HG03280 (cell line): ENCODE data around the gene NYAP2.

ENCODE experiments used
- ATAC-seq: cut with Tn5 transposase; IDR thresholded peaks from one replicate; pipeline ENCODE4 v1.9.1; 2021; ENCODE audit warnings: mild to moderate bottlenecking, moderate library complexity; ENCODE audit not compliant: unreplicated experiment

NYAP2 gene

DNA sequence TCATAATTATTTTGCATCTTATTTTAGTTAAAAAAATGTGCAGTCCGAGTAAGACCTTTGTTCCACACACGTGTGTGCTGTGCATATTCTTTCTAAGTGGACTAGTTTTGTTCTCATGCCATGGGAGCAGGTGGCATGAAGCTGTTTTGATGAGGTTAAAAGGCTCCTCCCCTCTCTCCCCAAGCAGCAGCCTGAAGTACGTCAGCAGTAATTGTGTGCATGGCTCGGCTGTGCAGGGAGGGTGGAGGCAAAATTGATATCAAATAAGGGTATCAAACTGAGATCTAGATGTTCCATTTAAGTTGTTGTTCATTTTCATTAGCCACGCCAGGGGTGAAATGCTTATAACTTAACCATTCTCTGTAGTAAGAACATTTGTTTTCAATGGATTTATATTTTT, at the start of gene NYAP2:
Gene NYAP2, plus strand, starts transcription at position 207 of the 400 bp plus-strand sequence. CDS start 9,171 bp downstream, outside the sequence.
- no peak for ATAC-seq

DNA sequence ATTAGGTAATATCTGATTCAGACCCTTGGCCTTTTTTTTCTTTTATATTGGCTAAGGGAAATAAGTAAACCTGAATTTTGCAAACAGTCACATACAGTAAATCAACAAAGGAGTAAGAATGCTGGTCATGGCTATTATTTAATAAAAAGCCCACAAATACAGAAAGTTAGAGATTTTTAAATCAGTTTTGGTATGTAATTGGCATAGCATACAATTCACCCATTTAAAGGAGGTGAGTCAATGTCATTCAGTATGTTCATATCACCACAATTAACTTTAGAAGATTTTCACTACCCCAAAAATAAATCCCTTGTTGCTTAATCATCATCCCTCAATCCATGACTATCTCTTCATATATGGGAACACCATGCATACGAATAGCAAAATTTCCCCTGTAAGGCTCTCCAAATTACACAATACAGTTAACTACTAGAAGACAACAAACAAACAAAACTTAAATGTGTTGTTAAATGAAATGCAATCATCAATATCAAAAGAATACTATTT, 45.9 kb upstream of the NYAP2 start:
- ATAC-seq = no peak

DNA sequence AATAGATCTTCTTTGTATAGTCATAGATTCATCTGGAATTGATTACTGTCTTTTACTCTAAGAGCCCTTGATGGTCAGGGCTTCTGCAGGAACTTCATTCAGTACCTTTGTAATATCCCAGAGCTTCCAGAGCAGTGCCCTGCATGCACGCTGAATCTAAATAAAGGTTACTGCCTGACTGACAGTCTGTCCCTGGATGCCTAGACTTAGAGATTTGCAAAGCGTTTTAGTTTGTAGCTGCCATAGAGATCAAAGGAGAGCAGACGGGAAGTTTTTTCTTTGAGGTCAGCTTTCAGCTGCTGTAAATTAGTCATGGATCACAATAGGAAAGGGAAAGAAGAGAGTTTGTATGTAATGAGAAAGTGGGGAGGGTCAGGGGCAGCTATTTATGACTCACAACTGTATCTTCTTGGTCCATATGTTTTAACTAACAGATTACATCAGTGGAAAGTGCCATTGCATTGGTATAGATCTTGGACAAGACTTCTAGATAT, 45.2 kb upstream of the NYAP2 start:
- no peak for ATAC-seq

DNA sequence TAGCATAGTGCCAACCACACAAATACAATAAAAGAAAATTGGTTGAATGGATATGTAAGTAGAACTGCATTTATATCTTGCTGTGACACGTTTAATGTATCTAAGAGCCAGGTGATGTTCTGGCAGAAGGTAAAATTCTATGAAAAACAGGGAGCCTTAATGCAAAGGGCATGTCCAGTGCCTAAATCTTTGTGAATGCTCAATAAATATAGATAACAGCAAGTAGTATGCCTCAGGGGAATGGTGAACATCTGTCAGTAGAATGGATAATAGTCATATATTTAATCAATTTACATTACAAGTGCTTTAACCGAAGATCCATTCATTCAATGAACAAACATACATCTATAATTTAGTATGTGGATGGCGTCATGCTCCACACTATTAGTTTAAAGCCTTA, 43.7 kb upstream of the NYAP2 start:
- no peak for ATAC-seq

DNA sequence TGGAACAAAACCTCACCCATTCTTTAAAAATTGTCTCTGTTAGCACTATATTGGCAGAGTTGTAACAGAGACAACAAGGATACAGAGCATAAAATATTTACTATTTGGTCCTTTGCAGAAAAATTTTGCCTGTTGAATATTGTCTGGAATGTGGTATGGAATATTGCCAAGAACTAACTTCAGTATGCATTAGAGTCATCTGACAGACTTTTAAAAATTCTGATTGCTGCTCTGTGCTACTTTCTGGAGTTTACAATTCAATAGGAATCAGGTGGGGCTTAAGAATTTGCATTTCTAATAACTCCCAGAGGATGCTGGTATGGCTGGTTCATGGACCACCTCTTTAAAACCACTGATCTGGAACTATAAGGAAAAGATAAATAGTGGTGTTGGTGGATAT, 32.8 kb upstream of the NYAP2 start:
- no peak for ATAC-seq

GRCh38 chr2:225367482-225367881, 32.0 kb upstream of the NYAP2 start:
- no peak for ATAC-seq

- ATAC-seq = no peak
These were observed 20.5 kb upstream of the NYAP2 start for GRCh38 chr2:225378984-225379383.

DNA sequence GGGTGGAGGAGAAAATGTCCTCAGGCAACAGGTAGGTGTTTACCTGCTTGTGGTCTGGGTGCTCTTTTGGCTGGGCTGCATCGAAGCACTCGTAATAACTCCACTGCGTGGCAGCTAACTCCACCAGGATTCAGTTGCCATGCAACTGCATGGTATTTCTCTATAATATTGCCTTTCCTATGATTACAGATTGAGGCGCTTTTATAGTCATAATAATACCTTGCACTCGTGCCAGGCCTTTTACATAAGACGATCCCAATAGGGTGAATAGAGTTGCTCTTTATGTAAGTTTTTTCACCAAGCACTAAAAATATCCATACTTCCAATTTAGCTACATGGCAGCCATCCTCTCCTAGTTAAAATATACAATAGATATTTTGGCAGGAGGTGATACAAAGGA, 19.7 kb upstream of the NYAP2 start:
- ATAC-seq = no peak

DNA sequence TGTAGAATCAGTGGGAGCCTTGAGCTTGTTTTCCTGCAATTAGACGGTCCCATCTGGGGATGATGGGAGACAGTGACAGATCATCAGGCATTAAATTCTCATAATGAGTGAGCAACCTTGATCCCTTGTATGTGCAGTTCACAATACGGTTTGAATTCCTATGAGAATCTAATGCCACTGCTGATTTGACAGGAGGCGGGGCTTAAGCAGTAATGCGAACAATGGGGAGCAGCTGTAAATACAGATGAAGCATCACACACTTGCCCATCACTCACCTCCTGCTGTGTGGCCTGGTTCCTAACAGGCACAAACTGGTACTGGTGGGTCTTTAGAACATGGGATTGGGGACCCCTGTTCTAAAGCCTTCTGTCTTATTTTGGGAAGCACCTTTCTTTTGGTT, 17.9 kb upstream of the NYAP2 start:
- no peak for ATAC-seq

- ATAC-seq = no peak
These were observed 1.1 kb upstream of the NYAP2 start for GRCh38 chr2:225398372-225398771.

DNA sequence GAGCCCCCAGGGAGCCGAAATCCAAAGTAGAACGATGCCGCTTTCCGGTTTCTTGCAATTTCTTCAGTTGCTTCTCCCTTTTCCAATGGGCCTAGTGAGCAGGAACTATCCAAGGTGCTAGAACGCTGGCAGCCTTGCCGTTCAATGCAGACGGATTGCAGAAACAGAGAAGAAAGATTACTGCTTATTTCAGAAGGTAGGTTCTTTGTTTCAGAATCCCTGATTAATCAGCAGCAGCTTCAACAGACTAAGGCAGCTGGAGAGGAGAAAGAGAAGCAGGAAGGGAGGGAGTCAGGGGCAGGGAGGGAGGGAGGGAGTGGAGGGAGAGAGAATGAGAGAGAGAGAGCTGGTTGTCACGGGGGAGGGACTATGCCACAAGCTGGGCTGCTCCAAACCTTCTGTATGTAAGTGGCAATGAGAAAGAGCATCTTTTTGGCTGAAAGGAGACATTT, 576 bp downstream of the NYAP2 start:
- ATAC-seq = no peak

- no peak for ATAC-seq
These were observed 1.3 kb downstream of the NYAP2 start for GRCh38 chr2:225400546-225401400.

DNA sequence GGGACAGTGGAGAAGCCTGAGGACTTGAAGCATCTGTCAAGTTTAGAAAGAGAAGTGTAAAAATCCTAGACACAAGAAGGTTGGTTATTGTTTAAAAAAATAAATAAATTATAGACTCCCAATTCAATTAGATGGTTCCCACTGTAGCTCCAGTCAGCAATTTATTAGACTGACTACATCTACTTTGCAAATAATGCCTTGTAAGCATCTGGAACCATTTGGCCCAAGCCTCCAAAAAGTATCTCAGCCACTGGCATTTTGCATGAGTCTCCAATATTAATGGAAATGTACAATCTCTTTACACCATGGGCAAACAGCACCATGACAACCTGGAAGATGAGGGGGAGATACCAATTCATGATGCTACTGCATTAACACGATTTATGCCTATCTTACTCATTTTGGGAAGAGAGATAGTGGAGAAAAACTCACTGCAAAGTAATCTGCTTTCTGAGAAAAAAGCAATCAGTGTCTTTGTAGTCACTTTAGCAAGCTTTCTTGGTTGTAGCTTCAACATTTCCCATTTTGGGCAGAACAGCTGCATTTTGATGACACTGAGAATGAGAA, 2.8 kb downstream of the NYAP2 start:
- ATAC-seq = no peak

GRCh38 chr2:225411452-225411851, 11.9 kb downstream of the NYAP2 start:
- ATAC-seq = no peak

DNA sequence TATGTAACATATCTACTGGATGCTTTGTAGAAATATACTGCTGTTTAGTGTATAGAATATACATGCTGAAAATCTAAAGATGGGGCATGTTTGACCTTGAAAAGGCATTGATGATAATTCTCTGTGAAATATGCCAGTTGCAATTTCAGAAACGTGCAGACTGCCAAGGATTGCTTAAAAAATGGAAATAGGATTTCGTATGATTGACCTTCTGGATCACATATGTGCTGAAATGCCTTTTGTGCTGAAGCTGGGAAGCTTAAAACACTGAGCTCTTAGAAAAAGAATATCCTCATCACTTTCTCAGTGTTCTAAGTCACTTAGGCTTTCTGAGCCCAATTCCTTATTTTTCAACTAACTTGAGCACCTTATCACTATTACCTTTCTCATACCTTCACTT, 14.3 kb downstream of the NYAP2 start:
- no peak for ATAC-seq

DNA sequence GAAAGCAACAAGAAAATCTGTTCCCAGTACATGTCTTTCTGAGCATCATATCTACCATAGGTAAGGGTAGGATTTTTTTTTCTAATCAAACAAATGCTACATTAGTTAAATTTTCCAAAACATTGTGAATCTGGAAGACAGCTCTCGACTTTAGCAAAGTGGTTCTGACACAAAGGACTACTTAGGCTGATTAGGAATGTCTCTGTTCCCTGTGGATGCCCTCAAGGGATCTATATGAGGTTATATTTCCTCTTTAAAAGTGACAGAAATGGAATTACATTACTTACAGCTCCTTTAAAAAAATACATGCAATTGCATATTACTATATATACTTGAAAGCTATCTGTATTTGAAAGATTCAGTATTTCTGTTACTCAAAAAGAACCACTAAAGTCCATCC, 15.4 kb downstream of the NYAP2 start:
- ATAC-seq = no peak

DNA sequence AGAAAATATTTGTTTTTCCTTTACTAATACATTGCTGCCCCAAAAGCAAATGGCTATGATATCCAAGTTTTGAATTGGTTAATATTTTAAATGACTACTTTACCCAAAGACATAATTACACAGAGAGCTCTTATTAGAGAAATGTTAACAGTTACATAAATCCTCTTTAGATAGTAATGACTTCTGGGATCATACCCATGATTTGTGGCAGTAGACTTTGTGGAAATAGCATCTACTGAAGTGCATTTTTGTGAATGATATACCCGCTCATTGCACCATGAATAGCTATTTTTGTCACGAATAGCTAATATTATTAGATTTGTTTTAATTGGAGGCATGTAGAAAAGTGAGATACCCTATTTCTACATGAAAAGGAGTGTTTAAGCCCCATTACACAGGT, 15.8 kb downstream of the NYAP2 start:
- ATAC-seq = no peak

- no peak for ATAC-seq
These were observed 16.3 kb downstream of the NYAP2 start for GRCh38 chr2:225415792-225416191.

DNA sequence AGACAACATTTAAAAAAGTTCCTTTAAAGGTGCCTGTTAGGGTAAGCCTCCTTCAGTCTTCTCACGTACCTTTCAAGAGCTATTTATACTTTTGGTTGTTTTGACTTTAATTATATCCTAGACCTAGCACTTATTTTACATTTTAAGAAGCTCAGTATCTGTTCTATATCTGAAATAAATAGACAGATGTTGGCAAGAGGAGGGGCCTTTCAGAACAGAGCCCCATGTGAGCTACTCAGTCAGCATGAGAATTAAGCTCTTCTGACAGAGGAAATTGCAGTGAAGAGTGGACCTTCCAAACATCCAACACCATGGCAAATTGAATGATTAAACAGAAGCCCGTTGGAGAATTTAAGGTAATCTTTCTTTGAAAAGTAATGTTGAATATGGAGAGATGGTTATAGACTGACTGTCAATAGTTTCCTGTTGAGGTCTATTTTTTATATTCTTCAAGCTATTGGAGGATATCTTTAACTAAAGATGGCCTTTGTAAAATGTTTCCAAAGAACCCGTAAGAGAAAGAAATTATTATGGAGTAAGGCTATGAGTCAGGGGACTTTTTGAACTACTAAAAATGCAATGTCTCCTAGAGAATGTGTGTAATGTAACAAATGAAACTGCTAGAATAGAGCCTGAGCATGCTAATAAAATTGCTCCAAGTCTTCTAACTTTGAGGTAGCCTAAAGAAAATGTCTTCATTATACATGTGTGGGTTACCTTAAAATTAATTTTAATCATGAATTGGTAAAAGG, 17.3 kb downstream of the NYAP2 start:
- ATAC-seq = no peak

DNA sequence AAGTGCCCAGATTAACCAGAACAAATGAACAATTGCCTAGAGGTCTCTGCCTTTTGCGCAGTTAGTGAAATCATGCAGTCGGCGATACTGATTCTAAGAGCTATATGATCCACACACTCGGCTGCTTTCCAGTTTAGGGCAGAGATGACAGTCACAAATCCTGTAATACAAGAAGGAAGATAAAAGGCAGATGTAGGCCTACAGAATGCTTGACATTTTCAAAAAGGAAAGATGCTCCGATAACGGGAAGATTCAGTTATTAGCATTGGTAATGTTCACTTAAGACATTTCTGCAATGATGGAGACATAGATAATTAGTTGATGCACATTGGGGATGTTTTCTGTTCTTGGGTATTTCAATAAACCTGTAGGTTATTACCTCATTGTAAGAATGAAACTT, 19.5 kb downstream of the NYAP2 start:
- no peak for ATAC-seq

- no peak for ATAC-seq
These were observed 22.6 kb downstream of the NYAP2 start for GRCh38 chr2:225422145-225422544.
